ENCODE results near the gene KLHL40. TPM values are rescaled to one million over a fixed set of nuclear protein-coding genes. Genes with fewer than 3 reads are reported as not detected.
A peak's percentile ranks its signal among the peaks of the same experiment; 100 is the strongest.

The KLHL40 gene, protein sequence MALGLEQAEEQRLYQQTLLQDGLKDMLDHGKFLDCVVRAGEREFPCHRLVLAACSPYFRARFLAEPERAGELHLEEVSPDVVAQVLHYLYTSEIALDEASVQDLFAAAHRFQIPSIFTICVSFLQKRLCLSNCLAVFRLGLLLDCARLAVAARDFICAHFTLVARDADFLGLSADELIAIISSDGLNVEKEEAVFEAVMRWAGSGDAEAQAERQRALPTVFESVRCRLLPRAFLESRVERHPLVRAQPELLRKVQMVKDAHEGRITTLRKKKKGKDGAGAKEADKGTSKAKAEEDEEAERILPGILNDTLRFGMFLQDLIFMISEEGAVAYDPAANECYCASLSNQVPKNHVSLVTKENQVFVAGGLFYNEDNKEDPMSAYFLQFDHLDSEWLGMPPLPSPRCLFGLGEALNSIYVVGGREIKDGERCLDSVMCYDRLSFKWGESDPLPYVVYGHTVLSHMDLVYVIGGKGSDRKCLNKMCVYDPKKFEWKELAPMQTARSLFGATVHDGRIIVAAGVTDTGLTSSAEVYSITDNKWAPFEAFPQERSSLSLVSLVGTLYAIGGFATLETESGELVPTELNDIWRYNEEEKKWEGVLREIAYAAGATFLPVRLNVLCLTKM
- 1 to 10 TPM in 2 of 9 donors, under 1 TPM in 6, not detected in 1; 0.19 to 5.6 (median 0.73) TPM for total RNA-seq
- 1 to 10 TPM in 1 of 2 donors, under 1 TPM in 1; 0.61 to 6.8 TPM for polyA plus RNA-seq
- long read RNA-seq, donor 1, partial matches to known transcripts, result 0 of 2 reads
- long read RNA-seq, donor 1, other reads (novel, unspliced or antisense), result 0 of 2 reads
- long read RNA-seq, donor 2, transcript KLHL40-201 (6 exons, 2,517 nt), result major isoform, 19 of 28 reads
- long read RNA-seq, donor 2, partial matches to known transcripts, result 2 of 28 reads
- long read RNA-seq, donor 2, other reads (novel, unspliced or antisense), result 7 of 28 reads
- long read RNA-seq, donor 3, transcript KLHL40-201 (6 exons, 2,517 nt), result major isoform, 12 of 13 reads
- long read RNA-seq, donor 3, partial matches to known transcripts, result 1 of 13 reads
- long read RNA-seq, donor 3, other reads (novel, unspliced or antisense), result 0 of 13 reads

DNA sequence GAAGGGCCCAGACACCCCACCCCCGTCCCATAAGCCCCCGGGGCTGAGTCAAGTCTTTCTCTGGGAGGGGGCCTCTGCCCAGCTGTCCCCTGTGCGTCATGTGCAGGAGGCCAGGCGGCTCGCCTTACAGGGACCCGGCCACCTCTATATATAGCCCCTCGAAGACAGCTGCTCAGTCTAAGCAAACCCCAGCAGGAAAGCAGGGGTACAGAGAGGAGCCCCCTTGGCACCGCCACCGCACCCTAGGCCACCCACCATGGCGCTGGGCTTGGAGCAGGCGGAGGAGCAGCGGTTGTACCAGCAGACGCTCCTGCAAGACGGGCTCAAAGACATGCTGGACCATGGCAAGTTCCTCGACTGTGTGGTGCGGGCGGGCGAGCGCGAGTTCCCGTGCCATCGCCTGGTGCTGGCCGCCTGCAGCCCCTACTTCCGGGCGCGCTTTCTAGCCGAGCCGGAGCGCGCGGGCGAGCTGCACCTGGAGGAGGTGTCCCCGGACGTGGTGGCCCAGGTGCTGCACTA is at the start of gene KLHL40:
KLHL40 (plus strand) TSS at position 175 of the 519 bp plus-strand sequence; CDS start at position 257, 82 bp downstream.
- peak in 1 of 4 donors; percentile 3 for ATAC-seq
- Histone ChIP-seq H3K4me1 (peaks cover 0 to 25% (median 8%) of the 10 kb centered on the region in 12 donors), H3K36me3 (no peaks in the 10 kb centered on the region), H3K27me3 (peaks cover 0 to 6% (median 0%) of the 10 kb centered on the region in 9 donors), H3K27ac (peak within 1 kb of the TSS; percentile 10 to 96 (median 72)), H3K4me3 (peak within 1 kb of the TSS in 5 of 12 donors; percentile 1 to 28 (median 6)), H3K9me3 (no peaks in the 10 kb centered on the region)
- intact Hi-C loops (cut with DNase I), result loop anchor here in 1 of 10 donors (2.0 kb wide), 1 partner anchor 31 kb away; no protein-coding TSS in a partner anchor
- WGBS, 4 donors, result 40 to 74% (median 53%) methylated on average over 29 to 34 of the region's 34 CpGs
- peak in 2 of 5 donors; percentile 37 to 52 for DNase-seq
- no peak for TF ChIP-seq POLR2A (IDR thresholded peaks at IDR 0.05)
- TF ChIP-seq, protein P1, sequence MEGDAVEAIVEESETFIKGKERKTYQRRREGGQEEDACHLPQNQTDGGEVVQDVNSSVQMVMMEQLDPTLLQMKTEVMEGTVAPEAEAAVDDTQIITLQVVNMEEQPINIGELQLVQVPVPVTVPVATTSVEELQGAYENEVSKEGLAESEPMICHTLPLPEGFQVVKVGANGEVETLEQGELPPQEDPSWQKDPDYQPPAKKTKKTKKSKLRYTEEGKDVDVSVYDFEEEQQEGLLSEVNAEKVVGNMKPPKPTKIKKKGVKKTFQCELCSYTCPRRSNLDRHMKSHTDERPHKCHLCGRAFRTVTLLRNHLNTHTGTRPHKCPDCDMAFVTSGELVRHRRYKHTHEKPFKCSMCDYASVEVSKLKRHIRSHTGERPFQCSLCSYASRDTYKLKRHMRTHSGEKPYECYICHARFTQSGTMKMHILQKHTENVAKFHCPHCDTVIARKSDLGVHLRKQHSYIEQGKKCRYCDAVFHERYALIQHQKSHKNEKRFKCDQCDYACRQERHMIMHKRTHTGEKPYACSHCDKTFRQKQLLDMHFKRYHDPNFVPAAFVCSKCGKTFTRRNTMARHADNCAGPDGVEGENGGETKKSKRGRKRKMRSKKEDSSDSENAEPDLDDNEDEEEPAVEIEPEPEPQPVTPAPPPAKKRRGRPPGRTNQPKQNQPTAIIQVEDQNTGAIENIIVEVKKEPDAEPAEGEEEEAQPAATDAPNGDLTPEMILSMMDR (IDR thresholded peaks at IDR 0.05), result no peak

DNA sequence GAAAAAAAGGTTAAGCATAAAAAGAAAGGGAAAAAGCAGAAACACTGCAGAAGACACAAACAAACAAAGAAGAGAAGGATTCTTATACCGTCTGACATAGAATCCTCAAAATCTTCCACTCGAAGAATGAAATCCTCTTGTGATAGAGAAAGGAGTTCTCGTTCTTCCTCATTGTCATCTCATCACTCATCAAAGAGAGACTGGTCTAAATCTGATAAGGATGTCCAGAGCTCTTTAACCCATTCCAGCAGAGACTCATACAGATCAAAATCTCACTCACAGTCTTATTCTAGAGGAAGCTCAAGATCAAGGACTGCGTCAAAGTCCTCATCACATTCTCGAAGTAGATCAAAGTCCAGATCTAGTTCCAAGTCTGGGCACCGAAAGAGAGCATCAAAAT is 48.3 kb upstream of the KLHL40 start:
- H3K4me1 ChIP-seq, result peaks cover 0 to 47% (median 10%) of the 10 kb centered on the region in 12 donors
- H3K4me3 ChIP-seq, result no peak overlapping the region
- intact Hi-C loops (cut with DNase I), result no loop called here
- no peaks in the 10 kb centered on the region for H3K9me3 ChIP-seq
- peaks cover 0 to 100% (median 98%) of the 10 kb centered on the region in 9 donors for H3K36me3 ChIP-seq
- H3K27ac ChIP-seq, result peak overlapping the region in 1 of 12 donors; percentile 2
- no peak for DNase-seq
- TF ChIP-seq, protein P1 (IDR thresholded peaks at IDR 0.05), result no peak
- TF ChIP-seq POLR2A (IDR thresholded peaks at IDR 0.05), result no peak
- no peak for ATAC-seq
- H3K27me3 ChIP-seq, result no peaks in the 10 kb centered on the region
- 86 to 89% (median 87%) methylated on average over 6 of the region's 6 CpGs for WGBS, 4 donors

DNA sequence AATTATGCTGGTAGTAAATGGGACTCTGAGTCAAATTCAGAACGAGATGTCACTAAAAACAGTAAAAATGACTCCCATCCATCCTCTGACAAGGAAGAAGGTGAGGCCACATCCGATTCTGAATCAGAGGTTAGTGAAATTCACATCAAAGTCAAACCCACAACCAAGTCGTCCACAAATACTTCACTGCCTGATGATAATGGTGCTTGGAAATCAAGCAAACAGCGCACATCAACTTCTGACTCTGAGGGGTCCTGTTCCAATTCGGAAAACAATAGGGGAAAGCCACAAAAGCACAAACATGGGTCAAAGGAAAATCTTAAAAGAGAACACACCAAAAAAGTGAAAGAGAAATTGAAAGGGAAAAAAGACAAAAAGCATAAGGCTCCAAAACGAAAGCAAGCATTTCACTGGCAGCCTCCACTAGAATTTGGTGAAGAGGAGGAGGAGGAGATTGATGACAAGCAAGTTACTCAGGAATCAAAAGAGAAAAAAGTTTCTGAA is 46.9 kb upstream of the KLHL40 start:
- Histone ChIP-seq H3K27me3 (no peaks in the 10 kb centered on the region), H3K4me1 (peaks cover 0 to 47% (median 9%) of the 10 kb centered on the region in 12 donors), H3K36me3 (peaks cover 0 to 100% (median 98%) of the 10 kb centered on the region in 9 donors), H3K4me3 (no peak overlapping the region), H3K27ac (peak overlapping the region in 3 of 12 donors; percentile 2 to 79 (median 3)), H3K9me3 (no peaks in the 10 kb centered on the region)
- no peak for TF ChIP-seq POLR2A (IDR thresholded peaks at IDR 0.05)
- TF ChIP-seq, protein P1 (IDR thresholded peaks at IDR 0.05), result no peak
- ATAC-seq (no peak), DNase-seq (no peak)
- intact Hi-C loops (cut with DNase I), result no loop called here
- 65 to 78% (median 72%) methylated on average over 6 of the region's 6 CpGs for WGBS, 4 donors

All from heart left ventricle (tissue), 16 donors.